ENCODE measurements around the gene DPY30.
"Not testable (repeated sequence)": the region's sequence is repeated elsewhere in the genome, so short reads cannot be mapped to it uniquely, and the experiment has no call there.

DPY30 gene

GRCh38 chr2:32039447-32040219 lies at the start of gene DPY30:
TSS of gene DPY30 (minus strand) at chr2:32039805. CDS start at chr2:32039456, 349 bp downstream.
- FAIRE-seq: no peak

- FAIRE-seq: no peak
Measured at GRCh38 chr2:32074134-32074506, 34.5 kb upstream of the DPY30 start.

- no peak for FAIRE-seq
Measured at GRCh38 chr2:32067549-32067948, 27.9 kb upstream of the DPY30 start.

DNA sequence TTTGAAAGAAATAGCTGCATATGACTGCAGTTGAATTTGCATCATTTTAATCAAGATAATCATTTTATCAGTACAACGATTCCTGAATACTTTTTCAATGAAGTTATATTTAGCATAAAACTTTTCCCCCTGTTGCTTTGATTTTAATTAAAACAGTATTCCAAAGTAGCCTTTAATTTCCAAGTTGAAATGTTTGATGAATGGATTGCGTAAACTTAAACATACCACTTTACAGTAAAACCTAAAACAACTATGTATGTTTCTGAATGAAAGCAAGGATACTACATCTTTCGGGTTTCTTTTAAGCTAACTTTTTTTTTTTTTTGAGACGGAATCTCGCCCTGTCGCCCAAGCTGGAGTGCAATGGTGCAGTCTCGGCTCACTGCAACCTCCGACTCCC lies 25.1 kb upstream of the DPY30 start:
- no peak for FAIRE-seq

- no peak for FAIRE-seq
Measured at GRCh38 chr2:32064021-32064601, 24.5 kb upstream of the DPY30 start.

DNA sequence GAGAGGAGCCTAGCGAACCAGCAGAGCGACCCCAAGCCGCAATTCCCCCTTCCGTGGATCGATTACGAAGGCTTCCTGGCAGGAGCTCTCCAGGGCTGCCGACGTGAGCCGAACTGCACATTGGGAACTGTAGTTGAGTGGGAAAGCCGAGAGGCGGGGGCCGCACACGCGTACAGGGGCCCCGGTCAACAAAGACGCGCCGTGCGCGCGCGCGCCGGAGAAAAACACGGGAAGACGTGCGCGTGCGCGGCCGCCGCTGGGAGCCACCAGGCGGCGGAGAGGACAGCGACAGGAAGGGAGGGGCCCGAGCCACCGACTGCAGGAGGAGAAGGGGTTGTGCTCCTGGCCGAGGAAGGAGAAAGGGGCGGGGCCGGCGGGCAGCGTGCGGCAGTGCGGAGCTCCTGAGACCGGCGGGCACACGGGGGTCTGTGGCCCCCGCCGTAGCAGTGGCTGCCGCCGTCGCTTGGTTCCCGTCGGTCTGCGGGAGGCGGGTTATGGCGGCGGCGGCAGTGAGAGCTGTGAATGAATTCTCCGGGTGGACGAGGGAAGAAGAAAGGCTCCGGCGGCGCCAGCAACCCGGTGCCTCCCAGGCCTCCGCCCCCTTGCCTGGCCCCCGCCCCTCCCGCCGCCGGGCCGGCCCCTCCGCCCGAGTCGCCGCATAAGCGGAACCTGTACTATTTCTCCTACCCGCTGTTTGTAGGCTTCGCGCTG lies 23.9 kb upstream of the DPY30 start, which contains the start of gene SPAST:
Gene SPAST, plus strand, starts transcription at position 247 of the 711 bp plus-strand sequence. Its CDS starts 276 bp downstream, at position 523.
- FAIRE-seq: no peak

DNA sequence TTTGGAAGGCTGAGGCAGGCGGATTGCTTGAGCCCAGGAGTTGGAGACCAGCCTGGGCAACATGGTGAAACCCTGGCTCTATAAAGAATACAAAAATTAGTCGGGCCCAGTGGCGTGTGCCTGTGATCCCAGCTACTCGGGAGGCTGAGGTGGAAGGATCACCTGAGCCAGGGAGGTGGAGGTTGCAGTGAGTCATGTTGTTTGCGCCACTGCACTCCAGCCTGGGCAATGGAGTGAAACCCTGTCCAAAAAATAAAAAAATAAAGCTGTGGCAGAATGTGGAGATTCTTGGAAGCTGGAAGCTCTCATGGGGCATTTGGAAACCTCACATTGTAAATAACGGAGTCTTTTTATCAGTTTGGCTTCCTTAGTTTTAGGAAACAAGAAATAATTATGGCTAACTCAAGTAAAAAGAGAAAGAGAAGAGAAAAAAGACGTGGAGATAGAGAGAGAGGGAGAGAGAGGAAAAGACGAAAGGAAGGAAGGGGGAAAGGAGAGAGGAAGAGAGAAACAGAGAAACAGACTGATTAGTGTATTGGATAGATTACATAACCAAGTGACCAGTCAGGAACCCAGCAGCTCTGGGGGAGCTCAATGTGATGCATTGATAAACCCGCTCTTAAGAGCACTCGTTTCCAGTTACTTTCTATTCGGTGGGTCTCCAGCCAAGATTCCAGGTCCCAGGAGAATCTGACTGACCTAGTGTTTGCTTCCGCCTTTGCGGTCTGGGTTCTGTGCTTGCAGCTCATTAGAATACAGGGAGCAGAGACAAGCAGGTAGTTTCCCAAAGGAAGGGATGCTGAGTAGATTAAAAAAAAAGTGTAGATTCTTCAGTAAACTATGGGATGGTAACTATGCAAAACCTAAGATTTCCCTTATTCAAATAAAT lies 22.6 kb upstream of the DPY30 start:
- FAIRE-seq: no peak

GRCh38 chr2:32061430-32061829 lies 21.8 kb upstream of the DPY30 start:
- no peak for FAIRE-seq

GRCh38 chr2:32060266-32060665 lies 20.7 kb upstream of the DPY30 start:
- no peak for FAIRE-seq

DNA sequence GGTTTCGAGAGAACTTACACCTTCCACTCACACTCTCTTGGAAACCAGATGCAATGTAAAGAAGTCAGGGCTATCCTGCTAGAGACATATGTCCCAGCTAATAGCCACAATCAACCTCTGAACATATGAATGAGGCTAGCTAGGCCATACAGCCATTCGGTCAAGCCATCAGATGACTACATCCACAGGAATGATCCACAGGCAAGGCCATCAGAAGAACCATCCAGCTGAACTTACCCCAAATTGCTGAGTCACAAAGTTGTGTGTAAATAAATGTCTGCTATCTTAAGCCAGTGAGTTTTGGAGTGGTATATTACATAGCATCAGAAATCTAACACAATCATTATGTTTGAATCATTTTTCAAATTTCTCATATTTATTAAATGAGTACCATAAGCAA lies 18.5 kb upstream of the DPY30 start:
- no peak for FAIRE-seq

DNA sequence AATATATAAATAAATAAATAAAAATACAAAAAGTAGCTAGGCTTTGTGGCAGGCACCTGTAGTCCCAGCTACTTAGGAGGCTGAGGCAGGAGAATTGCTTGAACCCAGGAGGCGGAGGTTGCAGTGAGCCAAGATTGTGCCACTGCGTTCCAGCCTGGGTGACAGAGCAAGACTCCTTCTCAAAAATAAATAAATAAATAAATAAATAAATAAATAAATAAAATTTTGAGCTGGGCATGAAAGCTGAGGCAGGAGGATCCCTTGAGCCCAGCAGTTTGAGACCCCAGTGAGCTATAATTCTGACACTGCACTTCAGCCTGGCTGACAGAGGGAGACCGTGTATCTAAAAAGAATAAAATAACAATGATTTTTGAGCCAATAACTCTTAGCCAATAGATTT lies 15.0 kb upstream of the DPY30 start:
- not testable (repeated sequence) for FAIRE-seq

DNA sequence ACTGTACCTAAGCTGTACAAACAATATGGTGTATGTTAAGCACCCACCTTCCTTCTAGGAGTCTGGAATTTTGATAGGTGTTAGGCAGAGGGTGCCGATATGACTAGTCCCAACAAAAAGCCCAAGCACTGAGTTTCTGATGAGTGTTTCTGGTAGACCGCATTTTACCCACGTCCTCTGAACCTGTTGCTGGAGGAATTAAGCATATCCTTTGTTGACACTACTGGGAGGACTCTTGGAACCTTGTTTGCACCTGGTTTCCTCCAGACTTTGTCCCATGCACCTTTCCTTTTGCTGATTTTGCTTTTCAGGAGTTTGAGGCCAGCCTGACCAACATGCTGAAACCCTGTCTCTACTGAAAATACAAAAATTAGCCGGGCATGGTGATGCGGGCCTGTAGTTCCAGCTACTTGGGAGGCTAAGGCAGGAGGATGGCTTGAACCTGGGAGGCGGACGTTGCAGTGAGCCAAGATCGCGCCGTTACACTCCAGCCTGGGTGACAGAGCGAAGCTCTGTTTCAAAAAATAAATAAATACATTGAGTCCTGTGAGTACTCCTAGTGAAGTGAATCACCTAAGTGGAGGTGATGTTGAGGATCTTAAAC lies 12.3 kb upstream of the DPY30 start:
- no peak for FAIRE-seq

- FAIRE-seq: no peak
Measured at GRCh38 chr2:32043561-32043960, 4.0 kb upstream of the DPY30 start.

- not testable (repeated sequence) for FAIRE-seq
Measured at GRCh38 chr2:32034198-32034887, 5.3 kb downstream of the DPY30 start.

DNA sequence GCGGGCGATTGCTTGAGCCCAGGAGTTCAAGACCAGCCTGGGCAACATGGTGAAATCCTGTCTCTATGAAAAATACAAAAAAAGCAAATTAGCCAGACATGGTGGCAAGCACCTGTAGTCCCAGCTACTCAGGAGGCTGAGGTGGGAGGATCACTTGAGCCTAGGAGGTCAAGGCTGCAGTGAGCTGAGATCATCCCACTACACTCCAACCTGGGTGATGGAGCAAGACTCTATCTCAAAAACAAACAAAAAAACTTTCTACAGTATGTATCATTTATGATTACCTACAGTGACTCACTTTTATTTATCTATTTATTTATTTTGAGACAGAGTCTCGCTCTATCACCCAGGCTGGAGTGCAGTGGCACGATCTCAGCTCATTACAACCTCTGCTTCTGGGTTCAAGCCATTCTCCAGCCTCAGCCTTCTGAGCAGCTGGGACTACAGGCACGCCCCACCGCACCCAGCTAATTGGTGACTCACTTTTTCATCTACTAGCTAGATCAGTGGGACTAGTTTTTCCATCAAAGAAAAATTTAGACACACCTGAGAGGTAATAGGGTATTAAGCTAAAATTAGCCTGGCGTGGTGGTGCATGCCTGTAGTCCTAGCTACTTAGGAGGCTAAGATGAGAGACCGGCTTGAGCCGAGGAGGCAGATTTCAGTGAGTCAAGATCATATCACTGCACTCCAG lies 20.7 kb downstream of the DPY30 start:
- FAIRE-seq: not testable (repeated sequence)

GRCh38 chr2:32012872-32013271 lies 26.7 kb downstream of the DPY30 start:
- FAIRE-seq: no peak

DNA sequence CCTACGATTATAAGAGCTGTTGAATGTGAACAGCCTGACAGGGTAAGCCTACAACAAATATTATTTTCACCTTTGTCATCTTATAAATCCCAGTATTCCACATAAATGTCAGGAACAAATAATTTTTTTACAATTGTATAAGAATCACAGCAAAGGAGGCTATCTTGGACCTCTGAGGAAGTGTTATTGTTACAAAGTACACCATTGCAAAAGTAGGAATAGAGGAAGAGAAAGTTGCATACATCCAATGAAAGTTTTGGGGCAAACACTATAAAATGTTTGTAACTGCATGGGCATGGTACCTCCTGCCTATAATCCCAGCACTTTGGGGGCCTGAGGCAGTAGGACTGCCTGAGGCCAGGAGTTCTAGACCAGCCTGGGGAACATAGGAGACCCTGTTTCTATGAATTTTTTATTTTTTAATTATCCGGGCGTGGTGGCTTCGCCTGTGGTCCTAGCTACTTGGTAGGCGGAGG lies 28.1 kb downstream of the DPY30 start:
- no peak for FAIRE-seq

DNA sequence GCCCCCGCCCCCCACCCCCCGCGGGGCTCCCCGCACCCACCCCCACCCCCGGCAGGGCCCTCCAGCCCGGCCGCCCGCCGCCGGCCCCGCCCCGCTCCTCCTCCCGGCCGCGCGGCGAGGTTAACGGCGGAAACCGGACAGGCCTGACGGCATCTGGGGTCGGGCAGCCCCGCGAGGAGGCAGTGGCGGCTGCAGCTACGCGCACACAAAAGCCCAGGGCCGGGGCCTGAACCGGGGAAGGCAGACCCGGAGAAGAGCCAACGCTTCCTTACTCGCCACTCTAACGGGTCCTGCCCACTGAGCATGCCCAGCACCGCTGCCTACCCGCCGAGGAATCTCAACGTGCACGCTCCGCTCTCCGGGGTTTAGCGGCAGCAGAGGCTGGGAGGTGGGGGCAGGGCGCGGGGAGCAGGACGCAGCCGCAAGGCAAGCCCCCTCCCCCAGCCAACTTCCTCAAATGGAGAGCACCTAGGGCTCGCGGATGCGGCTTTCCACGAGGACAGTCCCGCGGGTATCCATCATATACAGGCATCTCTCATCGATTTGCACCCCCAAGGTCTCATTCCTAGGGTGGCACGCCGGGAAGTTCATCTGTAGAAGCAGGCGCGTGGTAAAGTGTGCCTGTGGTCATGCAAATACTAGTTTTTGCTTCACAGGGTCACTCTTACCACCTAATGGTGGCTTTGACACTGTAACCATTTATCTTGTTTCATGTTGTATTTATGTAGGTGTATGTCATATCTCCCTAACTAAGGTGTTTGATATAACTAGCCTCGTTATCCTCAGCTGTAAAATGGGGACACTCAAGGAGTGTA lies 28.7 kb downstream of the DPY30 start, which contains the start of gene MEMO1:
Gene MEMO1, minus strand, starts transcription at position 339 of the 815 bp plus-strand sequence. CDS start 761 bp downstream, outside the sequence.
- no peak for FAIRE-seq

- not testable (repeated sequence) for FAIRE-seq
Measured at GRCh38 chr2:32010280-32010669, 29.3 kb downstream of the DPY30 start.
